Fibroblast of villous mesenchyme (primary cell): ENCODE measurements around the gene TAF10. TPM values are rescaled to one million over a fixed set of nuclear protein-coding genes. Genes with fewer than 3 reads are reported as not detected.

ENCODE experiments used
- DNase-seq: peaks from one replicate; pipeline ENCODE4 v3.0.0-alpha.2; 2010; ENCODE audit warnings: low read depth
- H3K4me3 ChIP-seq: 2 replicates; pipeline ENCODE4 v1.5.1; 2011; ENCODE audit warnings: low read depth, mild to moderate bottlenecking, low read length
- total RNA-seq: library from RNA; depleted of rRNA; stranded (reverse); fragments of >200 nt; gene quantifications from 2 replicates; pipeline ENCODE4 v1.2.3, GENCODE V29; 2012
- TF ChIP-seq, protein P1 (sequence below): IDR thresholded peaks from 2 replicates; pipeline ENCODE4 v1.5.1; 2012; ENCODE audit warnings: low read depth, mild to moderate bottlenecking, low read length; ENCODE audit not compliant: insufficient read depth

The TAF10 gene
- total RNA-seq, 1 donor = 28.9 TPM

DNA sequence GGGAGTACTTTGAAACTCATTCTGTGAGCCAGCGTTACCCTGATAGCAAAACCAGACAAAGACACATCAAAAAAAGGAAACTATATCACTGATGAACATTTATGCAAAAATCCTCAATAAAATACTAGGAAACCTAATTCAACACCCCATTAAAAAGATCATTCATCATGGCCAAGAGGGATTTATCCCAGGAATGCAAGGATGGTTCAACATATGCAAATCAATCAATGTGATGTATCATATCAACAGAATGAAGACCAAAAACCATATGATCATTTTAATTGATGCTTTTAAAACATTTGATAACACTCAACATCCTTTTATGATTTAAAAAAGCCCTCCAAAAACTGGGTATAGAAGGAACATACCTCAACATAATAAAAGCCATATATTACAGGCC, 28.4 kb downstream of the TAF10 start:
- TF ChIP-seq, protein P1, sequence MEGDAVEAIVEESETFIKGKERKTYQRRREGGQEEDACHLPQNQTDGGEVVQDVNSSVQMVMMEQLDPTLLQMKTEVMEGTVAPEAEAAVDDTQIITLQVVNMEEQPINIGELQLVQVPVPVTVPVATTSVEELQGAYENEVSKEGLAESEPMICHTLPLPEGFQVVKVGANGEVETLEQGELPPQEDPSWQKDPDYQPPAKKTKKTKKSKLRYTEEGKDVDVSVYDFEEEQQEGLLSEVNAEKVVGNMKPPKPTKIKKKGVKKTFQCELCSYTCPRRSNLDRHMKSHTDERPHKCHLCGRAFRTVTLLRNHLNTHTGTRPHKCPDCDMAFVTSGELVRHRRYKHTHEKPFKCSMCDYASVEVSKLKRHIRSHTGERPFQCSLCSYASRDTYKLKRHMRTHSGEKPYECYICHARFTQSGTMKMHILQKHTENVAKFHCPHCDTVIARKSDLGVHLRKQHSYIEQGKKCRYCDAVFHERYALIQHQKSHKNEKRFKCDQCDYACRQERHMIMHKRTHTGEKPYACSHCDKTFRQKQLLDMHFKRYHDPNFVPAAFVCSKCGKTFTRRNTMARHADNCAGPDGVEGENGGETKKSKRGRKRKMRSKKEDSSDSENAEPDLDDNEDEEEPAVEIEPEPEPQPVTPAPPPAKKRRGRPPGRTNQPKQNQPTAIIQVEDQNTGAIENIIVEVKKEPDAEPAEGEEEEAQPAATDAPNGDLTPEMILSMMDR = no peak

DNA sequence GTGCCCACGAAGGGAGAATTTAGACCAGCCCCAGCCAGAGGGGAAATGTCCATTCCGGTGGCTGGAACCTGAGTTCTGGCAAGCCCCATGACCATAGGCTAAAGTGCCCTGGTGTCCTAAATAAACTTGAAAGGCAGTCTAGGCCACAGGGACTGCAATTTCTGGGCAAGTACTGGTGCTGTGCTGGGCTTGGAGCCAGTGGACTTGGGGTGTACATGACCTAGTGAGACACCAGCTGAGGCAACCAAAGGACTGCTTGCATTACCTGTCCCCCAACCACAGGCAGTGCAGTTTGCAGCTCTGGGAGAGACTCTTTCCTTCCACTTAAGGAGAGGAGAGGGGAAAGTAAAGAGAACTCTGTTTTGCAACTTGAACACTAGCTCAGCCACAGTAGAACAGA, 32.3 kb downstream of the TAF10 start:
- no peak overlapping the region for H3K4me3 ChIP-seq
- TF ChIP-seq, protein P1 = no peak
- no peak for DNase-seq

More for the DNA sequence above, 28.4 kb downstream of the TAF10 start:
- DNase-seq = no peak
- H3K4me3 ChIP-seq = no peak overlapping the region

DNA sequence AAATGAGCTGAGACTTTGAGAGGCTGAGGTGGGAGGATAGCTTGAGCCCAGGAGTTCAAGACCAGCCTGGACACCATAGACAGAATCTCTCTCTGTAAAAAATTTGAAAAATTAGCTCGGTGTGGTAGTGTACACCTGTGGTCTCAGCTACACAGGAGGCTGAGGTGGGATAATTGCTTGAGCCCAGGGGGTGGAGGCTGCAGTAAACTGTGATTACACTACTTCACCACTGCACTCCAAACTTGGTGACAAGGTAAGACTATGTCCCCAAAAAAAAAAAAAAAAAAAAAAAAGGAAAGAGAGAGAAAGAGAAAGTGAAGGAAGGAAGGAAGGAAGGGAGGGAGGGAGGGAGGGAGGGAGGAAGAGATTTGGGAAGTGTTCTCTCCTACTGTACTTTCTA, 33.9 kb downstream of the TAF10 start:
- TF ChIP-seq, protein P1 = no peak
- DNase-seq = no peak
- no peak overlapping the region for H3K4me3 ChIP-seq

DNA sequence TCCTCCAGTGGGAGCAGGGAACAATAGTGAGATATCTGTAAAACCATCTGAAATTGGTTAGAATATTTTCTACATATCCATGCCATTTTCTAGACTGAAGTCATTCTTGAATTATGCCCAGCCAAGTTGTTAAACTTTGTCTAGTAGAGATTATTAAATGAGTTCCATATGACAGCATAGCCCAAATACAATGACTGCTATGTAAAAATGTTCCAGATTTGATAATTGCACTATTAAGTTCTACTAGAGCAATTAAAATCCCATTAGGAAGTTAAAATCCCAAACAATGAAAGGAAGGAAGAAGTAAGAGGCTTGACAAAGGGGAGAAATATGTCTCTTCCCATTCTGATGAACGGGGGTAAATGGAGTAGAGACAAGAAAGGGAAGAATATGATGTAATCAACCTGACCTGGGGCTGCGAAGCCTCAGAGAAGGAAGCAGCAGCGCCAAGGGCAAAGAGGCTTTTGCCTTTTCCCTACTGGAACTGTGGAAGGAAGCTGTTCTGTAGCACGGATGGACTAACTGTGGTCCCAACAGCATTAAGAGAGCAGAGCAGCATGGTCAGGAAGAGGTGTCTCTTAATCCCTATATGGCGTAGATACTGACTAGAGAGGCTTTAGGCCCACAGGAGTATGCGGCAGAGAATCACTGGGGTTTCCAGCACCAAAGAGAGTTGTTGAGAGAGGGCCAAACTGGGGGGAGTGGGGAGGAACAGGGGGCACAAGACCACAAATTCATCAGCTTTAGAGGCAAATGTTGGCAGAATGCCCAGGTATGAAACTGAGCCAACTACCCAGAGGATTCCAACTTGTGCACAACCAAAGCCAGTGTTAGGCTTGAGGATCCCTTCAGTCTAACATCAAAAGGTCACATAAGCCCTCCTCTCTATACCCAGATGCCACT, 35.3 kb downstream of the TAF10 start:
- no peak overlapping the region for H3K4me3 ChIP-seq
- TF ChIP-seq, protein P1 = no peak
- peak; percentile 31 for DNase-seq

DNA sequence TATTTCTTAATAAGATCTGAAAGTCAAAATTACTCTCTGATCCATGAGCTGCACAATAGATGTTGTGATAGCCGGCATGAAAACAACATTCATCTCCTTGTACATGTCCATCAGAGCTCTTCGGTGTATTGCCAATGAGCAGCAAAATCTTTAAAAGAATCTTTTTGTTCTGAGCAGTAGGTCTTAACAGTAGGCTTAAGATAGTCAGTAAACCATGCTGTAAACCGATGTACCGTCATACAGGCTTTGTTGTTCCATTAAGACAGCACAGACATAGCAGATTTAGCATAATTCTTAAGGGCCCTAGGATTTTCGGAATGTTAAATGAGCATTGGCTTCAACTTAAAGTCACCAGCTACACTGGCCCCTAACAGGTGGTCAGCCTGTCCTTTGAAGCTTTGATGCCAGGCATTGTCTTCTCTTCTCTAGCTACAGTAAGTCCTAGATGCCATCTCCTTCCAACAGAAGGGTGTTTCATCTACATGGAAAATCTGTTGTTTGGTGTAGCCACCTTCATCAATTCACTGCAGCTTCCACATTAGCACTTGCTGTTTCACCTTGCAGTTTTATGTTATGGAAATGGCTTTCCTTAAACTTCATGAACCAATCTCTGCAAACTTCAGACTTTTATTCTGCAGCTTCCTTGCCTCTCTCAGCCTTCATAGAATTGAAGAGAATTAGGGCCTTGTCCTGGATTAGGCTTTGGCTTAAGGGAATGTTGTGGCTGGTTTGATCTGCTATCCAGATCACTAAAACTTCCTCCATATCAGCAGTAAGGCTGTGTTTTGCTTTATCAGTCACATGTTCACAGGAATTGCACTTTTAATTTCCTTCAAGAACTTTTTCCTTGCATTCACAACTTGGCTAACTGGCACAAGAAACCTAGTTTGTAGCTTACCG, 37.0 kb downstream of the TAF10 start:
- TF ChIP-seq, protein P1 = no peak
- no peak overlapping the region for H3K4me3 ChIP-seq
- DNase-seq = no peak

DNA sequence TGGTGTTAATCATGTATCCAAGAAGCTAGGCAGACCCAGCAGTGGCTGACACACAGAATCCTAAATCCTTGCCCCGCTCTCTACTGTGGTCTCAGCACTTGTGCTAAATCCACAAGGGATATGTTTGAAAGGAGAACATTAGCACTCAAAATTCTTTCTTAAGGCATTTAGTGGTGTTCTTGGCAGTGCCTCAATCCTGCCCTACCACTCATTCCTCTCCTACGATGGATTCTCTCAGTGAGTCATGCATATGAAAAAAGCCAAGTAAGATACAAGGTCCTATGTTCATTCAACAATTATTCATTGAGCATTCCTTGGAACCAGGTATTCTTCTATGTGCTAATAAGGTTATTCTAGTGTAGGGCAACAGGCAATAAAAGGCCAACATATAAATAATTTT, 39.8 kb downstream of the TAF10 start:
- no peak overlapping the region for H3K4me3 ChIP-seq
- TF ChIP-seq, protein P1 = no peak
- DNase-seq = peak; percentile 26
